Putamen (tissue), 1 donor: Measurements from ENCODE around the gene PHPT1.
"Not testable (repeated sequence)": the region's sequence is repeated elsewhere in the genome, so short reads cannot be mapped to it uniquely, and the experiment has no call there.

ENCODE experiments used
- DNase-seq: peaks from one replicate; pipeline ENCODE4 v3.0.0-alpha.2; 2016; ENCODE audit warnings: low spot score

PHPT1 gene

GRCh38 chr9:136849038-136849959 lies at the start of gene PHPT1:
Gene PHPT1 (plus strand): TSS chr9:136849409. CDS start chr9:136849431, 22 bp downstream.
- peak; percentile 99 for DNase-seq

DNA sequence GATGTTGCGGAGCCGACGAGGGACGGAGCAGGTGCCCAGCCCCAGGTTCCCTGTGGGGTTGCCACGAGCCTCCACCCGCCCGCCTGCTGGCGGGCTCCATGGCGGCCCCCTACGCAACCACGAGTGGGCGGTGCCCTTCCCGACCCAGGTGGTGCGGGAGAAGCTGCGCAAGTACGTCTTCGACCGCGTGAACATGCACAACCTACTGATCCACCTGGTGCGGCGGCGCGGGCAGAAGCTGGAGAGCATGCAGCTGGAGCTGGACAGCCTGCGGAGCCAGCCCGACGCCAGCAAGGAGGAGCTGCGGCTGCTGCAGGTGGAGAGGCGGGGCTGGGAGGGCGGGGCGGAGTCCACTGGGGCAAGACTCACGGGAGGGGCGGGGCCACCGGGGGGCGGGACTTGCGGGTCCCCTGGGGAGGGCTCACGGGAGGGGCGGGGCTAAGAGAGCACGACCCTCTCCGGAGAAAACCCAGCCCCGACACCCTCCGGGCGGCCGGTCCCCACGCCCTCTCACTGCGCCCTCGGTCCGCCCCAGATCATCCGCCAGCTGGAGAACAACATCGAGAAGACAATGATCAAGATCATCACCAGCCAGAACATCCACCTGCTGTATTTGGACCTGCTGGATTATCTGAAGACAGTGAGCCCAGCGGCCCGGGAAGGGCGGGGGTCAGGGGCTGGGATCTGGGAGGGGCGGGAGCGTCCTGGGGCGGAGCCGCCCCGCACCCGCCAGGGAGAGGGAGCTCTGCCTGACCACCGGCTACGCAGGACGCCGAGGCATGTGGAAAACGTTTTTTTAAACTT lies 49.2 kb upstream of the PHPT1 start:
- peak; percentile 77 for DNase-seq

- DNase-seq = no peak
Observed at GRCh38 chr9:136802321-136802720, 46.9 kb upstream of the PHPT1 start.

DNA sequence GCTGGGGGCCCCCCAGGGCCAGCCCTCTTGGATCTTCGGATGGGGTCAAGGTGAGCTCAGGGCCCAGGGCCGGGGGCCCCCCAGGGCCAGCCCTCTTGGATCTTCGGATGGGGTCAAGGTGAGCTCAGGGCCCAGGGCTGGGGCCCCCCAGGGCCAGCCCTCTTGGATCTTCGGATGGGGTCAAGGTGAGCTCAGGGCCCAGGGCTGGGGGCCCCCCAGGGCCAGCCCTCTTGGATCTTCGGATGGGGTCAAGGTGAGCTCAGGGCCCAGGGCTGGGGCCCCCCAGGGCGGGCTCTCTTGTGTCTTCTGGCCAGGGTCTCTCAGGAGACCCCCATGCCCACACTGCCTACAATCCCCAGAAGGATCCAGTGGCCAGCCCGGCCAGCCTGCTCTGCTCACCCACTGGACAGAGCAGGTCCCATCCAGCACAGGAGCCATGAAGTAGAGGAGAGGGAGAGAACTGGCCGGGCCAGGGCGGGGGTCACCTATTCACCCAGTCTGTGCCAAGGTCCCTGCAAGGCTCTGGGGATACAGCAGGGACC lies 46.1 kb upstream of the PHPT1 start:
- not testable (repeated sequence) for DNase-seq

DNA sequence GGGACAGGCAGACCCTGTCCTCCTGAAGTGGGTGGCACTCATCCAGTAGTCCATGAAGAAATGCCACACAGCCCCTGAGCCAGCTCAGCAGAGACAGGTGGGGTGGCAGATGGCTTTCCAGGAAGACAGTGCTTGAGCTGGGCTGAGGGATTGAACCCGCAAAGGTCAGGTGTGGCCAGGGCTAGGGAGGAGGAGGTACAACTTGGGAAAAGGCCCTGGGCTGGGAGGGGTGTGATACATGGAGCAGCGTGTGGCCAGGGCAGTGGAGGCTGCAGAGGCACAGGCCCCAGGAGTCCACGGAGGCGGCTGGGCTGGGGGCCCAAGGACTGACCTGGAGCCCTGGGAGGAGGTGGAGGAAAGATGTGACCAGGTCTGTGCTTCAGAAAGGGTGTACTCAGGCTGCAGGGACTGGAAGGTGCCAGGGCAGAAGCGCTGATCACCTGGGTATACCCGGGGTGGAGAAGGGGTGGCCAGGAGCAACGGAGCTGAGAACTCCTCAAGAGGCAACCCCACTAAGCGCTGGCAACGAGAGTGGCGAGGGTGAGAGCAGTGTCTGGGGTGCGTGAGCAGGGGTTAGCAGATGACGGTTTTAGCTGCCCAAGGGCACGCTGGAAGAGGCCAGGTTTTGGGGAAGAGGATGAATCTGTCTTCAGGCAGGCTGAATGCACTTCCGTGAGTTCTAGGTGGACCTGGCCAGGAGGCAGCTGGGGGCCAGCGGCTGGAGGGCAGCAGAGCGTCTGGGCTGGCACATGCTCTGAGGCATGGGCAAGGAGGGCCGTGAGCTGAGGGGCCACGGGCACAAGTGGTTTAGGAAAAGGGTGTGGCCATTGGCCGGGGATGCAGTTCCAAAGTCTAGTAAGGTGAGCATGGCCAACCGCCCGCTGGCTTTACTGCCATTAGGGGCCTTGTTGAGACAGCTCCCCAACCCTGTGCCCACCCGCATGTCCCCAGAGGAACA lies 45.4 kb upstream of the PHPT1 start:
- no peak for DNase-seq

- DNase-seq = no peak
Observed at GRCh38 chr9:136804509-136805206, 44.6 kb upstream of the PHPT1 start.

- DNase-seq = no peak
Observed at GRCh38 chr9:136805207-136805740, 43.9 kb upstream of the PHPT1 start.

DNA sequence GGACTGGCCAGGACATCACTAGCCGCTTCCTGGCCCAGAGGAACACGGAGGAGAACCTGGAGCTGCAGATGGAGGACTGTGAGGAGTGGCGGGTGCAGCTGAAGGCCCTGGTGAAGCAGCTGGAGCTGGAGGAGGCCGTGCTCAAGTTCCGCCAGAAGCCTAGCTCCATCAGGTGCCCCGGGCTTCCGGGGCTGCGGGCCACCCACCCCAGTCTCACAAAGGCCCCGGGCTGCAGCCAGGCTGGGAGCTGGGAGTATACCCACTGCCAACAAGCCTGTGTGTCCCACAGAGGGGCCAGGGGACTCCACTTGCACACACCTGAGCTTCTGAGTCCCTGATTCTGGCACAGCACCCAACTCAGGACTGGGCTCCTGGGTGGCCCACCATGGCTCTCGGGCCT lies 43.1 kb upstream of the PHPT1 start:
- DNase-seq = no peak

GRCh38 chr9:136806631-136807201 lies 42.5 kb upstream of the PHPT1 start:
- DNase-seq = no peak

DNA sequence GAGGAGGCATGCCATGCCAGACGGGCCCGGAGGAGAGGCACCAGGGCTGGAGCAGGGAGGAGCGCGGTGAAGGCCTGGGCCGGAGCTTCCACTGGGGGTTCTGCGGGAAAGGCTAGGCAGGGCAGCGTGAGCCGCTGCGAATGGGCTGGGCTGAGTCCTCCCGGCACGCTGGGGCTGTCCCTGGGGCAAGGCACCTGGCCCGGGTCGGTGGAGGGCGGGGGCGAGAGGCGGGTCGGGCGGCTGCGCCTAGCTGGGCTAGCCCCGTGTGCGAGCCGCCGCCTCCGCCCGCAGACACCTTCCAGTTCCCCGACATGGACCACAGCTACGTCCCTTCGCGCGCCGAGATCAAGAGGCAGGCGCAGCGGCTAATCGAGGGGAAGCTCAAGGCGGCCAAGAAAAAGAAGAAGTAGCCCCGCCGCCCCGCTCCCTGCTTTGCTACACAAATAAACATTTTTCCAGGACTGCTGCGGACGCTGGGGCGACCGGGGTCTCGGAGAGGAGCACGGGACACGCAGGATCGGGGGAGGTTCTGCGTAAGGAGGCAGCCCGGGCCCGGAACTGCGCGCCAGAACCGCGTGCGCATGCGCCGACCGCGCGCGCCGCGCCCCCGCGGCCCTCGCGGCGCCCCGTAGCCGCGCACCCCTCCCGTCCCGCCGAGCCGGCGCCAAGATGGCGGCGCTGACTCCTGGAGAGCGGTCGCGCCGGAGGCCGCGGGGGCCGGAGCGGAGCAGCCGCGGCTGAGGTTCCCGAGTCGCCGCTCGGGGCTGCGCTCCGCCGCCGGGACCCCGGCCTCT lies 41.7 kb upstream of the PHPT1 start, which contains the start of gene RABL6:
RABL6 (plus strand) TSS at position 668 of the 794 bp plus-strand sequence. CDS start 249 bp downstream, outside the sequence.
- DNase-seq = peak; percentile 71

- DNase-seq = no peak
Observed at GRCh38 chr9:136808075-136808805, 41.0 kb upstream of the PHPT1 start.

DNA sequence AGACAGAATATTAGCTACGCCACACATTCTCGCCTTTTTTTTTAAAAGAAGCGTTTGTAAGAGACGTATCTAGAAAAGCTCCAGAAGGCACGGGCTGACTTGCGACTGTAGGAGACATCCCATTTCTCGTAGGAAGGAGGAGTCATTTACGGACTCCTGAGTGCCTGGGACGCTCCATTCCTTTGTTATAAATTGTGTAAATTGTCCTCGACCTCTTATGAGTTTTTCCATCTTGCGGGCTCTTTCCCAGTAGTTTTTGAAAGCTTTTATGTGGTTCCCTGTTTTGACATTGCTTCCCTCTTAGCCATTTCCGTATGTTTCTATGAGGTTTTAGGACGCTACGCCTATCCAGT lies 40.4 kb upstream of the PHPT1 start:
- DNase-seq = no peak

DNA sequence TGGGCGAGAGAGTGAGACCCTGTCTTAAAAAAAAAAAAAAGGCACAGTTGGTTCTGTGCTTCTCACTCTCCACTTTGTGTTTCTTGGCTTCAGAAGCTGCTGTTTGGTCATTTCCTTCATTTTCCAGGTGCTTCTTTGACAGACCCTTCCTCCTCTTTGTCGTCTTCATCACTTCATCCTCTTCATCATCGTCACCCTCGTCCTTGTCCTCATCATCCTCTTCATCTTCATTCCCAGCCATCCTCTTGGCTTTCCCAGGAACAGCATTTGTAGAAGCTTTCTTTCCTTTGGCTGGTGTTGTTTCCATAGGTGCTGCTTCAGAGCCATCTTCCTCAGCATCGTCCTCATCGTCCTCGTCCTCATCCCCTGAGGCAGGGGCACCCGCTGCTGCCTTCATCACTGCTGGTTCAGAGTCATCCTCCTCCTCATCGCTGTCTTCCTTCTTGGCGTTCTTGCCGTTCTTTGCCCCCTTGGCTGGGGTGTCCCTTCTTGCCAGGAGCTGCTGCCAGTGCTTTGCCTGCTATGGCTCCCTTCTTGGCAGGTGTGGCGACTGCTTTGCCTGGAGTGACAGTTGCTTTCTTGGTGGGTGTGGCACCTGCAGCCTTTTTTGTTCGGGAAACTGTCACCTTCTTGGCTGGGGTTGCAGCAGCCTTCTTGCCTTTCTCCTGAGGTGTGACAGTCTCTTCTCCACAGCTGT lies 34.3 kb upstream of the PHPT1 start:
- no peak for DNase-seq

DNA sequence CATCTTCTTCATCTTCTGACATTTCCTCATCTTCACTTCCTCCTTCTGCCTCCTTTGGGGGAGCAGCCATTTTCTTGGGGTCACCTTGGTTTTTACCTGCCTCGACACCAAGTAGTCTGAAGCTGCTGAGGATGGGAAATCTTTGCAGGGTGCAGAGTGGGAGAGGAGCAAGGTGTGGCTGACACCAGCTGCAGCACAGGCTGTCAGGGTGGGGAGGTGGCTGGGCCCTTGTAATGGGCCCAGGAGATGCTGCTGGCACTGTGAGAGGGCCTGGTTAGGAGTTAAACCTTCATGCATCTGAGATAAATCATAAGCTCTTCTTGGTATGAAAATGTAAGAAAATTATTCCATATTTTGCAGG lies 33.8 kb upstream of the PHPT1 start:
- no peak for DNase-seq

DNA sequence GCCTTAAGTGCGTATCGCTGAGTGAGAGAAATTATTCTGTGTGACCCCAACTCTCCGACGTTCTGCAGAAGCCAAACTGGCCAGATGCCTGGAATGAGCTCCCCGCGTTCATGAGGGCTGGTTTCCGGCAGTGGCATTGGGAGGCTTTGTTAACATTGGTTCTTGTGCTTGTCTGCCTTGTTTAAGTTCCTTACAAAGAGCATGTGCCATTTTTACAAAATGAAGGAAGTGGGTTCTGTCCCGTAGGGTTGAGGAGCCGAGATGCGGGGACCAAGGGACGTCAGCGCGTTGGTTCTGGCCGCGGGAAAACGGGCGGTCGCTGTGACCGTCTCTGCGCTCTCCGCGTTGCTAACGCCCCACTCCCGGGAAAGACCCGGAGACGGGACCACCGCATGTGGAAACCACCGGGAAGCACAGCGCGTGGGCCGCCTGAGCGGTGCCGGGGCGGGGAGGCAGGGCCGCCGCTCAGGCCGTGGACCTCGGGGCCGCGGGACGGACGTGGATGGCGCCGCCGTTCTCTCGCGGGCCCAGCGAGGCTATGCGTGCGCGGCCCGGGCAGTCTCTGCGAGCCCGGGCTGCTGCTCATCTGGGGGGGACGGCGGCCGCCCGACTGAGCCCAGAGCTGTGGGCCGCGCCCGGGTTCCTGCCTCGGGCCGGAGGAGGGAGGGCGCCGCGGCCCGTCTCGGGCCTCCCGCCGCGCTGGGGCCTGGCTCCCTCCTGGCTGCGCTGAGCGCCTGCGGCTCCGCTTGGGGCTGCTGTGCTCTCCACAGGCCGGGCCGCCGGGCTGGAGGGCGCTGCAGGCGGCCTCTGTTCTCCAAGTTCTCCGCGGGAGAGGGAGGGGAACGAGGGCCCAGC lies 28.0 kb upstream of the PHPT1 start:
- DNase-seq = no peak

- DNase-seq = no peak
Observed at GRCh38 chr9:136821826-136822544, 27.2 kb upstream of the PHPT1 start.
